Endometrium (tissue), 2 donors: ENCODE results near the gene KMO.
A peak's percentile ranks its signal among the peaks of the same experiment; 100 is the strongest.

ENCODE experiments used
- FAIRE-seq: peaks from 2 replicates; lab custom pipeline; 2012; peaks lifted over from hg19 to GRCh38; lab: Jason Lieb, UNC
- donor health status: control.
- donor health status: control.

The KMO gene

GRCh38 chr1:241630476-241630875, 98.3 kb downstream of the KMO start:
- no peak for FAIRE-seq

- peak; percentile 21 for FAIRE-seq
Measured at GRCh38 chr1:241630899-241631298, 98.7 kb downstream of the KMO start.

GRCh38 chr1:241631674-241632073, 99.5 kb downstream of the KMO start:
- FAIRE-seq, result no peak

- FAIRE-seq, result no peak
Measured at GRCh38 chr1:241632987-241633386, 100.8 kb downstream of the KMO start.

- no peak for FAIRE-seq
Measured at GRCh38 chr1:241635556-241636152, 103.5 kb downstream of the KMO start.

- no peak for FAIRE-seq
Measured at GRCh38 chr1:241636291-241636690, 104.1 kb downstream of the KMO start.

- FAIRE-seq, result no peak
Measured at GRCh38 chr1:241637046-241637590, 104.9 kb downstream of the KMO start.

GRCh38 chr1:241637604-241638003, 105.4 kb downstream of the KMO start:
- no peak for FAIRE-seq

- FAIRE-seq, result no peak
Measured at GRCh38 chr1:241638099-241638682, 106.0 kb downstream of the KMO start.

- FAIRE-seq, result no peak
Measured at GRCh38 chr1:241638909-241639622, 106.9 kb downstream of the KMO start.

GRCh38 chr1:241639623-241640148, 107.5 kb downstream of the KMO start:
- no peak for FAIRE-seq

GRCh38 chr1:241640149-241640866, 108.1 kb downstream of the KMO start, which contains the start of the genes CHML and OPN3:
CHML (minus strand) TSS chr1:241640369; CDS start chr1:241635766, 4,603 bp downstream.
OPN3 (minus strand) TSS chr1:241640369; CDS start chr1:241640254, 115 bp downstream.
- FAIRE-seq, result no peak

- no peak for FAIRE-seq
Measured at GRCh38 chr1:241640867-241641622, 108.9 kb downstream of the KMO start.

GRCh38 chr1:241641773-241642592, 109.8 kb downstream of the KMO start:
- no peak for FAIRE-seq

GRCh38 chr1:241642593-241642944, 110.4 kb downstream of the KMO start:
- no peak for FAIRE-seq

GRCh38 chr1:241644259-241644658, 112.1 kb downstream of the KMO start:
- FAIRE-seq, result no peak

GRCh38 chr1:241645199-241645598, 113.0 kb downstream of the KMO start:
- no peak for FAIRE-seq
